ENCODE results near the gene ZNF599.

GRCh38 chr19:34788074-34788473, 15.1 kb upstream of the ZNF599 start:
- no peak for TF ChIP-seq REST (IDR thresholded peaks at IDR 0.05; ENCODE audit: insufficient read depth in 1 of 2, low read depth in 2 of 2, low read length in 2 of 2)
- no peak for TF ChIP-seq SIN3A (IDR thresholded peaks at IDR 0.05; ENCODE audit: borderline replicate concordance, insufficient read depth, low read length)
